HEK293 (cell line): ENCODE data around the gene TXN.

Source experiments
- CTCF ChIA-PET: fragments of 350-600 bp; formaldehyde crosslinking; extraction: SDS; loops from one replicate; lab custom pipeline; 2021; ENCODE audit warnings: antibody characterized with exemption; lab: Yijun Ruan, JAX
- POLR2A ChIA-PET: fragments of 300-600 bp; formaldehyde crosslinking; extraction: SDS; loops from one replicate; lab custom pipeline; 2020; ENCODE audit warnings: antibody characterized with exemption, inconsistent platforms; lab: Yijun Ruan, JAX
- H3K27ac ChIP-seq: fragments of 200-500 bp; sonication (Bioruptor generic); 2 replicates; pipeline ENCODE4 v1.5.1; 2014; ENCODE audit warnings: low read depth, low read length, control low read depth, inconsistent platforms; ENCODE audit errors: extremely low read depth
- H3K36me3 ChIP-seq, 2 experiments: fragments of 200-500 bp in 1 of 2; sonication (Bioruptor generic) in 1 of 2; 1 replicate in 1 of 2; 2 replicates in 1 of 2; pipeline ENCODE4 v1.5.1; 2014 to 2017; ENCODE audit warnings: inconsistent platforms in 2 of 2, low read length in 2 of 2; ENCODE audit not compliant: control insufficient read depth in 2 of 2, insufficient read depth in 1 of 2
- H3K4me1 ChIP-seq: fragments of 200-500 bp; sonication (Bioruptor generic); 2 replicates; pipeline ENCODE4 v1.5.1; 2014; ENCODE audit warnings: mild to moderate bottlenecking, low read length, inconsistent platforms; ENCODE audit not compliant: control insufficient read depth, insufficient read depth
- H3K4me3 ChIP-seq: 2 replicates; pipeline ENCODE4 v1.5.1; 2011; ENCODE audit warnings: low read depth, mild to moderate bottlenecking, control low read depth, low read length, moderate library complexity
- H3K9me3 ChIP-seq: fragments of 200-500 bp; sonication (Bioruptor generic); 2 replicates; pipeline ENCODE4 v1.5.1; 2014; ENCODE audit warnings: low read depth, low read length, inconsistent platforms; ENCODE audit not compliant: control insufficient read depth, insufficient read depth
- EGR2 ChIP-seq: fragments of 450-650 bp; formaldehyde crosslinking; IDR thresholded peaks from 2 replicates; pipeline ENCODE4 v1.5.1; 2016; ENCODE audit warnings: low read depth, missing biosample characterization, missing genetic modification characterization
- HOXC10 ChIP-seq: sonication (generic); formaldehyde crosslinking; IDR thresholded peaks from 2 replicates; pipeline ENCODE4 v1.8.1; 2023; ENCODE audit warnings: mild to moderate bottlenecking, missing genetic modification reagents
- HOXD13 ChIP-seq: sonication (generic); formaldehyde crosslinking; IDR thresholded peaks from 2 replicates; pipeline ENCODE4 v1.8.0; 2022; ENCODE audit warnings: missing genetic modification reagents, borderline replicate concordance
- PRDM1 ChIP-seq: fragments of 450-650 bp; formaldehyde crosslinking; IDR thresholded peaks from 2 replicates; pipeline ENCODE4; 2016; ENCODE audit warnings: missing biosample characterization, missing genetic modification characterization
- PRDM4 ChIP-seq: fragments of 450-650 bp; formaldehyde crosslinking; IDR thresholded peaks from 2 replicates; pipeline ENCODE4 v1.5.1; 2017; ENCODE audit warnings: missing biosample characterization, missing genetic modification characterization
- SCRT1 ChIP-seq: fragments of 450-650 bp; formaldehyde crosslinking; IDR thresholded peaks from 2 replicates; pipeline ENCODE4 v1.5.1; 2016; ENCODE audit warnings: missing biosample characterization, missing genetic modification characterization, borderline replicate concordance
- TCF7L2 ChIP-seq: IDR thresholded peaks from 2 replicates; pipeline ENCODE4 v1.6.1; 2011; ENCODE audit warnings: low read depth, mild to moderate bottlenecking, inconsistent platforms, low read length, moderate library complexity, borderline replicate concordance
- ZBTB7A ChIP-seq: fragments of 450-650 bp; formaldehyde crosslinking; IDR thresholded peaks from 2 replicates; pipeline ENCODE4 v1.5.1; 2016; ENCODE audit warnings: low read depth, missing biosample characterization, missing genetic modification characterization
- ZNF138 ChIP-seq: fragments of 450-650 bp; formaldehyde crosslinking; IDR thresholded peaks from 2 replicates; pipeline ENCODE4 v1.5.1; 2016; ENCODE audit warnings: missing biosample characterization, missing genetic modification characterization, borderline replicate concordance
- ZNF157 ChIP-seq: fragments of 450-650 bp; formaldehyde crosslinking; IDR thresholded peaks from 2 replicates; pipeline ENCODE4 v1.5.1; 2016; ENCODE audit warnings: missing biosample characterization, missing genetic modification characterization
- ZNF214 ChIP-seq: fragments of 450-650 bp; formaldehyde crosslinking; IDR thresholded peaks from 2 replicates; pipeline ENCODE4 v1.5.1; 2017; ENCODE audit warnings: missing biosample characterization, mild to moderate bottlenecking, missing genetic modification characterization, borderline replicate concordance
- ZNF239 ChIP-seq: fragments of 450-650 bp; formaldehyde crosslinking; IDR thresholded peaks from 2 replicates; pipeline ENCODE4 v1.5.1; 2016; ENCODE audit warnings: missing biosample characterization, missing genetic modification characterization
- ZNF24 ChIP-seq: fragments of 450-650 bp; formaldehyde crosslinking; IDR thresholded peaks from 2 replicates; pipeline ENCODE4 v1.5.1; 2016; ENCODE audit warnings: missing biosample characterization, missing genetic modification characterization
- ZNF404 ChIP-seq: fragments of 450-650 bp; formaldehyde crosslinking; IDR thresholded peaks from 2 replicates; pipeline ENCODE4 v1.5.1; 2017; ENCODE audit warnings: missing biosample characterization, missing genetic modification characterization
- ZNF433 ChIP-seq: fragments of 450-650 bp; formaldehyde crosslinking; IDR thresholded peaks from 2 replicates; pipeline ENCODE4 v1.5.1; 2016; ENCODE audit warnings: missing biosample characterization, missing genetic modification characterization, low read depth
- ZNF449 ChIP-seq: fragments of 450-650 bp; formaldehyde crosslinking; IDR thresholded peaks from 2 replicates; pipeline ENCODE4 v1.5.1; 2017; ENCODE audit warnings: missing biosample characterization, mild to moderate bottlenecking, missing genetic modification characterization, moderate library complexity
- ZNF596 ChIP-seq: fragments of 450-650 bp; IDR thresholded peaks from 2 replicates; pipeline ENCODE4 v1.5.0; 2018; ENCODE audit warnings: missing biosample characterization, mild to moderate bottlenecking, missing genetic modification characterization, moderate library complexity
- ZNF768 ChIP-seq: fragments of 450-650 bp; formaldehyde crosslinking; IDR thresholded peaks from 2 replicates; pipeline ENCODE4 v1.5.1; 2018; ENCODE audit warnings: missing biosample characterization, mild to moderate bottlenecking, missing genetic modification characterization
- ZSCAN30 ChIP-seq: fragments of 450-650 bp; IDR thresholded peaks from 2 replicates; pipeline ENCODE4 v1.5.1; 2018; ENCODE audit warnings: missing biosample characterization, mild to moderate bottlenecking, missing genetic modification characterization, moderate library complexity
- TF ChIP-seq, protein P1 (sequence below): fragments of 450-650 bp; formaldehyde crosslinking; IDR thresholded peaks from 2 replicates; pipeline ENCODE4 v1.5.1; 2017; ENCODE audit warnings: missing biosample characterization, missing genetic modification characterization
- TF ChIP-seq, protein P2 (sequence below): fragments of 450-650 bp; formaldehyde crosslinking; IDR thresholded peaks from 2 replicates; pipeline ENCODE4 v1.5.1; 2016; ENCODE audit warnings: missing biosample characterization, missing genetic modification characterization
- TF ChIP-seq, protein P3 (sequence below): fragments of 450-650 bp; formaldehyde crosslinking; IDR thresholded peaks from 2 replicates; pipeline ENCODE4 v1.5.1; 2016; ENCODE audit warnings: missing biosample characterization, missing genetic modification characterization

The TXN gene

DNA sequence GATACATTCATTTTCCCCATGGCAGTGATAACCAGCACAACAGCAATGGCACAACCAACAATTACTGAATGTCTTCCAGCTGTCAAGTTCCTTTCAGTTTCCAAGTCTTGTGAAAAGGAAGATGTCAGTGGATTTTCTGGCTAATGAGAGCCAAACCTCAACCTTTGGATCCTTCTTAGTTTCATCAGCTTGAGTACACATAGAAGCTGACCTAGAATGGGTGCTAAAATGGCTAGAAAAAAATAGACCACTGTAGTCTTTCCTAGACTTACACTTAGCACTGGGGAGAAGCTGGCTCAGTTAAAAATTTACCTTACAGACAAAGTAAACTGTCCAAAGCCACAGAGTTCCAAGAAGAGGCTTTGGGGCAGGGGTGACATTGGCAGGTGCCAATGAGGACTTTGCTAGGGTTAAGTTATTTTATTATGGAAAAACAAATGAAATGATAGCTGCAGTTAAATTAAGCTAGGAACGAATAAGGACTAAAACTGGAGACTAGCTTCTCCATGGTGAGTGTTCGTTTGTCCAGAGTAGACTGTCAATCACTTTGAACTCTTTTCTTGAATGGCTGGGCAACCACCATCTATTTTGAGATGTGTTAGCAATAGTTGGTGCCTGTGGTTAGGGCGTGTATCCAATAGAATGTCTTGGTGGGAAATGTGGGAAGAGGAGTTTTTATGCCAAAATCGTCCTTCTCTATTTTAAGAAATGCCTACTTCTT lies 25.9 kb upstream of the TXN start (continued):
- TF ChIP-seq ZNF449 (tag by site-specific recombination) = no peak
- TF ChIP-seq ZSCAN30 (tag by site-specific recombination) = no peak
- TF ChIP-seq PRDM4 (tag by site-specific recombination) = no peak
- TF ChIP-seq, protein P1, sequence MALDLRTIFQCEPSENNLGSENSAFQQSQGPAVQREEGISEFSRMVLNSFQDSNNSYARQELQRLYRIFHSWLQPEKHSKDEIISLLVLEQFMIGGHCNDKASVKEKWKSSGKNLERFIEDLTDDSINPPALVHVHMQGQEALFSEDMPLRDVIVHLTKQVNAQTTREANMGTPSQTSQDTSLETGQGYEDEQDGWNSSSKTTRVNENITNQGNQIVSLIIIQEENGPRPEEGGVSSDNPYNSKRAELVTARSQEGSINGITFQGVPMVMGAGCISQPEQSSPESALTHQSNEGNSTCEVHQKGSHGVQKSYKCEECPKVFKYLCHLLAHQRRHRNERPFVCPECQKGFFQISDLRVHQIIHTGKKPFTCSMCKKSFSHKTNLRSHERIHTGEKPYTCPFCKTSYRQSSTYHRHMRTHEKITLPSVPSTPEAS (tag by site-specific recombination) = no peak
- TF ChIP-seq, protein P2, sequence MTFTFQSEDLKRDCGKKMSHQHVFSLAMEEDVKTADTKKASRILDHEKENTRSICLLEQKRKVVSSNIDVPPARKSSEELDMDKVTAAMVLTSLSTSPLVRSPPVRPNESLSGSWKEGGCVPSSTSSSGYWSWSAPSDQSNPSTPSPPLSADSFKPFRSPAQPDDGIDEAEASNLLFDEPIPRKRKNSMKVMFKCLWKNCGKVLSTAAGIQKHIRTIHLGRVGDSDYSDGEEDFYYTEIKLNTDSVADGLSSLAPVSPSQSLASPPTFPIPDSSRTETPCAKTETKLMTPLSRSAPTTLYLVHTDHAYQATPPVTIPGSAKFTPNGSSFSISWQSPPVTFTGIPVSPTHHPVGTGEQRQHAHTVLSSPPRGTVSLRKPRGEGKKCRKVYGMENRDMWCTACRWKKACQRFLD (tag by site-specific recombination) = no peak
- TF ChIP-seq ZNF768 = no peak
- TF ChIP-seq ZNF433 (tag by site-specific recombination) = no peak
- TF ChIP-seq HOXC10 (CRISPR knock-in tag) = no peak
- TF ChIP-seq ZNF596 (tag by site-specific recombination) = no peak
- TF ChIP-seq SCRT1 (tag by site-specific recombination) = no peak

- TF ChIP-seq HOXD13 (CRISPR knock-in tag) (no peak), ZNF214 (no peak)
- Histone ChIP-seq H3K4me1 (no peaks in the 10 kb centered on the region), H3K36me3 (no peaks in the 10 kb centered on the region), H3K27ac (no peak overlapping the region), H3K4me3 (no peak overlapping the region), H3K9me3 (no peaks in the 10 kb centered on the region)
- ChIA-PET CTCF (no interaction called here), POLR2A (interaction anchor here (0.6 kb wide), 1 partner anchor 27 kb away, joined by 3 read pairs; no protein-coding TSS in a partner anchor)
Measured at GRCh38 chr9:110278080-110278707, 21.9 kb upstream of the TXN start.

- Histone ChIP-seq H3K36me3 (no peaks in the 10 kb centered on the region), H3K4me1 (no peaks in the 10 kb centered on the region), H3K9me3 (no peaks in the 10 kb centered on the region), H3K27ac (no peak overlapping the region), H3K4me3 (no peak overlapping the region)
- CTCF ChIA-PET = interaction anchor here (0.7 kb wide), 1 partner anchor 1944 kb away, joined by 3 read pairs; no protein-coding TSS in a partner anchor
- POLR2A ChIA-PET = no interaction called here
- TF ChIP-seq PRDM1 (tag by site-specific recombination) (no peak), ZNF138 (tag by site-specific recombination) (no peak), ZNF24 (tag by site-specific recombination) (no peak), ZNF157 (tag by site-specific recombination) (no peak), ZBTB7A (tag by site-specific recombination) (no peak), ZNF404 (tag by site-specific recombination) (no peak), EGR2 (no peak), TCF7L2 (no peak), ZNF239 (tag by site-specific recombination) (no peak)
- TF ChIP-seq, protein P3, sequence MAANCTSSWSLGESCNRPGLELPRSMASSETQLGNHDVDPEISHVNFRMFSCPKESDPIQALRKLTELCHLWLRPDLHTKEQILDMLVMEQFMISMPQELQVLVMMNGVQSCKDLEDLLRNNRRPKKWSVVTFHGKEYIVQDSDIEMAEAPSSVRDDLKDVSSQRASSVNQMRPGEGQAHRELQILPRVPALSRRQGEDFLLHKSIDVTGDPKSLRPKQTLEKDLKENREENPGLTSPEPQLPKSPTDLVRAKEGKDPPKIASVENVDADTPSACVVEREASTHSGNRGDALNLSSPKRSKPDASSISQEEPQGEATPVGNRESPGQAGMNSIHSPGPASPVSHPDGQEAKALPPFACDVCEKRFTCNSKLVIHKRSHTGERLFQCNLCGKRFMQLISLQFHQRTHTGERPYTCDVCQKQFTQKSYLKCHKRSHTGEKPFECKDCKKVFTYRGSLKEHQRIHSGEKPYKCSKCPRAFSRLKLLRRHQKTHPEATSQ (tag by site-specific recombination) = no peak
Measured at GRCh38 chr9:110276781-110277180, 20.5 kb upstream of the TXN start.
